Effector memory CD4-positive, alpha-beta T cell (primary cell): ENCODE results near the gene HPCAL1.

ENCODE experiments used
- DNase-seq, 3 donors: peaks; one replicate each; pipeline ENCODE4 v3.0.0-alpha.2; 2020
- H3K27ac ChIP-seq: 2 replicates; pipeline ENCODE4 v1.7.0; 2013; ENCODE audit warnings: mild to moderate bottlenecking, low read length, moderate library complexity; ENCODE audit not compliant: insufficient read depth, poor library complexity, severe bottlenecking
- H3K27me3 ChIP-seq: replicated peaks from 2 replicates; pipeline ENCODE4 v1.7.0; 2013; ENCODE audit warnings: mild to moderate bottlenecking, low read length; ENCODE audit not compliant: insufficient read depth, control insufficient read depth, poor library complexity, severe bottlenecking
- H3K36me3 ChIP-seq: 2 replicates; pipeline ENCODE4 v1.7.0; 2013; ENCODE audit warnings: mild to moderate bottlenecking, low read length, moderate library complexity; ENCODE audit not compliant: control insufficient read depth, insufficient read depth
- H3K4me1 ChIP-seq: 2 replicates; pipeline ENCODE4 v1.7.0; 2013; ENCODE audit warnings: low read length, mild to moderate bottlenecking; ENCODE audit not compliant: control insufficient read depth, insufficient read depth, poor library complexity, severe bottlenecking
- H3K4me3 ChIP-seq: 2 replicates; pipeline ENCODE4 v1.7.0; 2013; ENCODE audit warnings: low read length, low read depth, mild to moderate bottlenecking; ENCODE audit not compliant: insufficient read depth, poor library complexity, severe bottlenecking
- H3K9me3 ChIP-seq: 2 replicates; pipeline ENCODE4 v1.7.0; 2013; ENCODE audit warnings: mild to moderate bottlenecking, low read length, moderate library complexity; ENCODE audit not compliant: control insufficient read depth

HPCAL1 gene

GRCh38 chr2:10360850-10361588 is 58.3 kb downstream of the HPCAL1 start:
- H3K27me3 ChIP-seq, result no peaks in the 10 kb centered on the region
- peaks cover 3% of the 10 kb centered on the region for H3K4me1 ChIP-seq
- H3K27ac ChIP-seq, result no peak overlapping the region
- H3K9me3 ChIP-seq, result no peaks in the 10 kb centered on the region
- H3K36me3 ChIP-seq, result peaks cover 12% of the 10 kb centered on the region
- DNase-seq, result no peak
- H3K4me3 ChIP-seq, result no peak overlapping the region

DNA sequence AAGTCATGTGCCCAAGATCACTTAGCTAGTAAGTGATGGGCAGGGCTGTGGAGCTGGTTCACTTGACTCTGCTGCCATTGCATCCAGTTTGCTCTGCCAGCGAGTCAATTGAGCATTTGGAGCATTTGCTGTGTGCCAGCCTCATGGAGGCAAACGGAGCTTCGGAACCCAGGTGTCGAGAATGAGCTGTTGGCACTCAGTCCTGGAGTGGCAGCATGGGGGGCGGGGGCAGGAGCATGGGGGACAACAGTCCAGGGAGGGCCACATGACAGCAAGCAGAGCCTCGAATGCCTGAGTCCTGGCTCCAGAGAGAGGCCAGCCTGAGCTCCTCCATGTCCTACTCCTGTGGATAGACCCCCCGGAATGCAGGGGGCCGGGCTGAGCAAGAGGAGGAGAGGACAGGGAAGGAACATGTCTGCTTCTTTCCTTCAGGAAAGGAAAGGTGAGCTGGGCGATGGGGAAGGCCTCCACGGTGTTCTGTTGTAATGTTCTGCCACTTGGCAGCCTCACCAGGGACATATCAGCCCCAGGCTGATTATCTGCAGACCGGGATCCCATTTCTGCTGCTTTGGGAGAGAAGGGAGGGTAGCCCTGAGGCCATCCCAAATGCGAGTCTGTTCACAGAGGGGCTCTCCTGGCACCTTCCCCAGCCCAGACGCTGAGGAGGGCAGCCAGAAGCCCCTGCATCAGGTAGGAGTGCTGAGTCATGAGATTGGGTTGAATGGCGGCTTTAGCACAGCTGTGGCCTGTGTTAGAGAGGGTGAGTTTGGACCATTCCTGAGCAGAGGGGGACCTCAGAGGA is 59.6 kb downstream of the HPCAL1 start:
- no peaks in the 10 kb centered on the region for H3K4me1 ChIP-seq
- no peak overlapping the region for H3K27ac ChIP-seq
- H3K36me3 ChIP-seq, result peaks cover 12% of the 10 kb centered on the region
- H3K4me3 ChIP-seq, result no peak overlapping the region
- no peak for DNase-seq
- H3K27me3 ChIP-seq, result no peaks in the 10 kb centered on the region
- H3K9me3 ChIP-seq, result no peaks in the 10 kb centered on the region

GRCh38 chr2:10362898-10363454 is 60.3 kb downstream of the HPCAL1 start:
- DNase-seq, result no peak
- H3K27me3 ChIP-seq, result no peaks in the 10 kb centered on the region
- H3K4me3 ChIP-seq, result no peak overlapping the region
- H3K36me3 ChIP-seq, result peaks cover 12% of the 10 kb centered on the region
- no peaks in the 10 kb centered on the region for H3K9me3 ChIP-seq
- no peaks in the 10 kb centered on the region for H3K4me1 ChIP-seq
- H3K27ac ChIP-seq, result no peak overlapping the region

DNA sequence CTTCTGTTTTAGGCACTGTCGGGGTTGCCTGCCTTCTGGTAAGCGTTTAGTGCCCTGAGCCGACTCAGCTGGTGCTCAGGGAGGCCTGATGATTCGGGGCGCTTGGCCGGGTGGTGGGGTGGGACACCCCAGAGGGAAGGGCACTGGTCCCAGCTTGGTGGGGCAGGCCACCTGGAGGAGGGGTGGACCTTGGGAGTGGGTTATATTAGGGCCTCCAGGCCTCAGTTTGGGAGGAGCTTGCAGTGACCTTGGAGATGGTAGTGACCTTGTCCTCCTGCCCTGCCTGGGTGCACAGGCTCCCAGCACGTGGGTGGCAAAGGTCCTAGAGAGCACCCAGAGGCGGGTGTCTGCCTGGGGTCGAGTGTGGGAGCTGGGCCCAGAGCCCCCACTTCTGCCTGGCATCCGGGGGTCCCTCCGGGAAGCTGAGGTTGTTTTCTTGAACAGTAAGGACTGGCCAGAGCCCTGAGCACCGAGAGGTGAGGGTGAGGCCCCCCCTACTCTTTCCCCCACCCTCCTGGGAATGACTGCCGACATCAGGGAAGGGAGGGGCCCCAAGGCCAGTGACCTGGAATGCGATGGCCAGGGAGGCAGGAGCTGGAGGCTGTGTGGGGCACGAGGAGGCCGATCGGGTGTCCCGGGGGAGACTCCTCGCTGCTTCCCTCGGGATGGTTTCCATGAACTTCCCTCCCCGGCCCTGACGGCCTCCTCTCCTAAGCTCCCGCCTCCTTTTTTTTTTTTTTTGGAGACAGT is 61.3 kb downstream of the HPCAL1 start:
- no peak for DNase-seq
- Histone ChIP-seq H3K27me3 (no peaks in the 10 kb centered on the region), H3K4me1 (no peaks in the 10 kb centered on the region), H3K36me3 (peaks cover 12% of the 10 kb centered on the region), H3K27ac (no peak overlapping the region), H3K9me3 (no peaks in the 10 kb centered on the region), H3K4me3 (no peak overlapping the region)

DNA sequence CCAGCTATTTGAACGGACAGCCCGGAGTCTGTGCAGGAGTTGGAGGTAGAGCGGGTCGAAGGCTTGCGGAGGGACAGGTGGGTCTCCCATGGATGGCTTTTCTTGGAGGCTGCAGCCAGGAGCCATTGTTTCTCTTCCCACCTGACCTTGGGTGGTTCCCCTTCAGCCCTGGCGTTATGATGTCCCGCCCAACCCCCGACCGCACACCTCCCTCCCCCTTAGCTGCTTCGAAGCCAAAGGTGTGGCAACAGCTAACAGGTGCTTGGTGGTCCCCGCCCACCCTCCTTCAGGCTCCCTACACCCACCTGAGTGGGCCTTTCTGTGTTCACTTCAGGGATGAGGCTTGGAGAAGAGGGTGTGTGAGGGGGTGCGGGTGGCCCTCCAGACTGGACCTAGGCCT is 62.7 kb downstream of the HPCAL1 start:
- Histone ChIP-seq H3K27me3 (no peaks in the 10 kb centered on the region), H3K4me1 (no peaks in the 10 kb centered on the region), H3K9me3 (no peaks in the 10 kb centered on the region), H3K27ac (no peak overlapping the region), H3K36me3 (peaks cover 7% of the 10 kb centered on the region), H3K4me3 (no peak overlapping the region)
- no peak for DNase-seq

DNA sequence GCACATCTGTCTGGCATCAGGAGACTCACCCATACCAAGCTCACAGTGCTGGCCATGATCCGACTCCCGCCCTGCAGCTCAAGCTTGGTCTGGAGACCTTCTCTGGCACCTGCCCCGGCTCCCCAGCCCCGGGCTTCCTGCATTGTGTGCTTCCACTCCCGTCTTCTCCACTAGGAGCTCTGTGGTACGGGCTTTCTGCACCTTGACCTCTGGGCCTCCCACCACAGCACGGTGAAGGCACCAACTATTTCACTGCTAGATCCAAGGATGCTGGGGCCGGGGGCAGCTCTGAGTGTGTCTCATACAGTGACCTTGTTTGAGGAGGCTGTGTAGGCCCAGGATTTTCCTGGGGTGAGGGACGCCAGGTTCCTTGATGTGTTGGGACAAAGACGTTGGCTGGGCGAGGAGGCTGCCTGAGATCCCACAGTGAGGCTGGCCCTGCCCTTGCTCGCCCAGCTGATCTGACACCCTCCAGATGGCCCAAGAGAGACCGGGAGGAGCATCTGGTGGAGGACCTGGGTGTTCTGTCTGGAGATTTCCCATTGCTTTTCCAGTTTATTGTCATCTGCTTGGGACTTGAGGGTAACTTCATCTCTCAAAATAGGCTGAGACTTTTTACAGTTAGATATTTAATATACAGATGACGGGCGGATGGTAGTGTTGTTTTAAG is 64.0 kb downstream of the HPCAL1 start:
- no peaks in the 10 kb centered on the region for H3K27me3 ChIP-seq
- H3K27ac ChIP-seq, result no peak overlapping the region
- DNase-seq, result no peak
- no peaks in the 10 kb centered on the region for H3K4me1 ChIP-seq
- H3K36me3 ChIP-seq, result peaks cover 7% of the 10 kb centered on the region
- no peak overlapping the region for H3K4me3 ChIP-seq
- no peaks in the 10 kb centered on the region for H3K9me3 ChIP-seq

DNA sequence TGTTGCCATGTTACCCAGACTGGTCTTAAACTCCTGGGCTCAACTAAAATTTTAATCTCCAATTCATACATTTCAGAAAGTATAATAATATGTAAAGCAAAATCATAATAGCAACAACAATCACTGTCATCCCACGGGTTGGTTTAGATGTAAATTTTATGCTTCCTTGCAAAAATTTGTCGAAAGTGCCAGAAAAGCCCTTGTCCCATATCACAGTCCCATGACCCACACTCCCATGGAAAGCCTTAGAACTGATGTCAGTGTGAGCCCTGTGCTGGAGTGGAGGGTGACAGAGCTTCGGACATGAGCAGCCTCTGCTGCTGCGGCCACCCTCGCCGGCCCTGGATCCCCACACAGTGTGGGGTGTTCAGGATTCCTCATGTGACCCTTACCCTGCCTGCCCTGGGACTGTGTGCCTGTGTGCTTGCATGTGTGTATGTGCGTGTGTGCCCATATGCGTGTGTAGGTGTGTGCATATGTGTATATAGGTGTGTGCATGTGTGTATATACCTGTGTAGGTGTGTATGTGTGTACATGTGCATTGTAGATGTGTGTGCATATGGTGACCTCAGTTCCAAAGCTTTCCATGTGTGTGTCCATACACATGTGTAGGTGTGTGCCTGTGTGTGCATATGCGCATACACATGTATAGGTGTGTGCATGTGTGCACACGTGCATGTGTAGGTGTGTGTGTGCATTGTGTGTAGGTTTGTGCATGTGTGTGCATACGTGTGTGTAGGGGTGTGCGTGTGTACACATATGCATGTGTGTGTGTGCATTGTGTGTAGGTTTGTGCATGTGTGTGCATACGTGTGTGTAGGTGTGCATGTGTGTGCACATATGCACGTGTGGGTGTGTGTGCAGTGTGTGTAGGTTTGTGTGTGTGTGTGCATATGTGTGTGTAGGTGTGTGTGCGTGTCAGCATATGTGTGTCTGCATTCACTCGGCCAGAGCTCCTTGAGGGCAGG is 65.1 kb downstream of the HPCAL1 start:
- no peak overlapping the region for H3K4me3 ChIP-seq
- H3K9me3 ChIP-seq, result no peaks in the 10 kb centered on the region
- H3K36me3 ChIP-seq, result peaks cover 7% of the 10 kb centered on the region
- DNase-seq, result no peak
- no peaks in the 10 kb centered on the region for H3K4me1 ChIP-seq
- H3K27ac ChIP-seq, result no peak overlapping the region
- no peaks in the 10 kb centered on the region for H3K27me3 ChIP-seq

- H3K27me3 ChIP-seq, result no peaks in the 10 kb centered on the region
- no peak overlapping the region for H3K27ac ChIP-seq
- H3K4me1 ChIP-seq, result no peaks in the 10 kb centered on the region
- no peaks in the 10 kb centered on the region for H3K9me3 ChIP-seq
- H3K36me3 ChIP-seq, result peaks cover 7% of the 10 kb centered on the region
- H3K4me3 ChIP-seq, result no peak overlapping the region
- no peak for DNase-seq
Observed at GRCh38 chr2:10368491-10369231, 66.0 kb downstream of the HPCAL1 start.
